DMS 273 (cell line): ENCODE results near the gene FRS2.
"Not testable (repeated sequence)": the region's sequence is repeated elsewhere in the genome, so short reads cannot be mapped to it uniquely, and the experiment has no call there.

Experiments
- DNase-seq: peaks from one replicate; lab custom pipeline; 2025; ENCODE audit not compliant: unreplicated experiment; lab: John Stamatoyannopoulos, UW

The FRS2 gene

GRCh38 chr12:69570545-69571399, 100.6 kb downstream of the FRS2 start:
- DNase-seq: peak; percentile 74

GRCh38 chr12:69575346-69575745, 105.2 kb downstream of the FRS2 start:
- no peak for DNase-seq

- DNase-seq: no peak
Observed at GRCh38 chr12:69578283-69578682, 108.1 kb downstream of the FRS2 start.

- no peak for DNase-seq
Observed at GRCh38 chr12:69579029-69579428, 108.8 kb downstream of the FRS2 start.

- DNase-seq: no peak
Observed at GRCh38 chr12:69580074-69580473, 109.9 kb downstream of the FRS2 start.

GRCh38 chr12:69583203-69583602, 113.0 kb downstream of the FRS2 start:
- peak; percentile 37 for DNase-seq

GRCh38 chr12:69585189-69586062, 115.2 kb downstream of the FRS2 start, which contains the start of gene CCT2:
CCT2 (plus strand) TSS chr12:69585459; CDS start chr12:69585522, 63 bp downstream.
- peak; percentile 97 for DNase-seq

GRCh38 chr12:69588527-69588926, 118.3 kb downstream of the FRS2 start:
- DNase-seq: no peak

GRCh38 chr12:69589082-69589481, 118.9 kb downstream of the FRS2 start:
- DNase-seq: no peak

- DNase-seq: no peak
Observed at GRCh38 chr12:69595689-69596088, 125.5 kb downstream of the FRS2 start.

GRCh38 chr12:69598174-69598753, 128.1 kb downstream of the FRS2 start:
- no peak for DNase-seq

GRCh38 chr12:69600804-69601203, 130.6 kb downstream of the FRS2 start:
- no peak for DNase-seq

GRCh38 chr12:69601962-69602685, 131.9 kb downstream of the FRS2 start:
- no peak for DNase-seq

- DNase-seq: peak; percentile 28
Observed at GRCh38 chr12:69602954-69603353, 132.8 kb downstream of the FRS2 start.

- not testable (repeated sequence) for DNase-seq
Observed at GRCh38 chr12:69603556-69603955, 133.4 kb downstream of the FRS2 start.

GRCh38 chr12:69604275-69604674, 134.1 kb downstream of the FRS2 start:
- DNase-seq: not testable (repeated sequence)

GRCh38 chr12:69608114-69608513, 137.9 kb downstream of the FRS2 start:
- DNase-seq: no peak

GRCh38 chr12:69610126-69610525, 139.9 kb downstream of the FRS2 start:
- DNase-seq: peak; percentile 44

GRCh38 chr12:69610729-69611128, 140.5 kb downstream of the FRS2 start, which contains the start of gene LRRC10:
LRRC10 (minus strand) TSS chr12:69610907; CDS start chr12:69610838, 69 bp downstream.
- DNase-seq: no peak

GRCh38 chr12:69613351-69613750, 143.2 kb downstream of the FRS2 start:
- DNase-seq: no peak

- peak; percentile 10 for DNase-seq
Observed at GRCh38 chr12:69616025-69616424, 145.8 kb downstream of the FRS2 start.
